GM12891 (cell line): ENCODE measurements around the gene MAP7D1.

Experiments used
- POLR2A ChIP-seq: IDR thresholded peaks from 2 replicates; pipeline ENCODE4 v1.6.1; 2011; ENCODE audit warnings: low read depth, low read length, control low read depth
- SPI1 ChIP-seq: IDR thresholded peaks from 2 replicates; pipeline ENCODE4 v1.6.1; 2011; ENCODE audit warnings: low read depth, low read length, control low read depth
- TAF1 ChIP-seq: IDR thresholded peaks from 2 replicates; pipeline ENCODE4 v1.6.1; 2011; ENCODE audit warnings: low read depth, low read length, control low read depth

DNA sequence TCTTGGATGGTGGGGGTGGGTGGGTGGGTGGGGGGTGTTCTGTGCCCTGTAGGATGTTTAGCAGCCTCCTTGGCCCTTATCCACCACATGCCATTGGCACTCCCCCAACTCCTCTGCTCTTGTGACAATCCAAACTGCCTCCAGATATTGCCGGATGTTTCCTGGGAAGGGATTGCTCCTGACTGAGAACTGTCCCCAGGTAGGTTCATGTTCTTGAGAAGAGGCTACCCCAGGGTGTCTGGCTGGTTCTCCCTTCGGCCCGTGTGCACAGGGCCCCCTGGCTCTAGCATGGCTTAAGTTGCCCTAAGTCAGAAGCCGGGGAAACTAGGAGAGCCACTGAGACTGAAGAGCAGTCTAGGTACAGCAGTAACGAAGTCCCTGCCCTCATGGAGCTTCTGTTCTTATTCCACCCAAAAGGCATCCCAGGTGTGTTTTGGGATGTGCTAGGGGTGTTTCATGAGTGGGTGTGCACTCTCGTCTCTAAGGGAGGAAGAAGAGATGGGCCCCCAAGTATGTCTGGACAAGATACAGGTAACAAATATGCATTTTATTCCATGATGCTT, 48.5 kb downstream of the MAP7D1 start:
- TF ChIP-seq TAF1 (no peak), POLR2A (no peak), SPI1 (no peak)
